NCI-H748 (cell line): ENCODE data around the gene SULF2.
"Not testable (repeated sequence)": the region's sequence is repeated elsewhere in the genome, so short reads cannot be mapped to it uniquely, and the experiment has no call there.

Experiments
- DNase-seq: peaks from one replicate; lab custom pipeline; 2025; ENCODE audit not compliant: unreplicated experiment; lab: John Stamatoyannopoulos, UW

Gene SULF2

GRCh38 chr20:47785311-47785853, at the start of gene SULF2:
TSS of gene SULF2 (minus strand) at chr20:47785481. CDS start at chr20:47757363, 28,118 bp downstream.
- DNase-seq: peak; percentile 46

- not testable (repeated sequence) for DNase-seq
Measured at GRCh38 chr20:47831675-47832074, 46.4 kb upstream of the SULF2 start.

DNA sequence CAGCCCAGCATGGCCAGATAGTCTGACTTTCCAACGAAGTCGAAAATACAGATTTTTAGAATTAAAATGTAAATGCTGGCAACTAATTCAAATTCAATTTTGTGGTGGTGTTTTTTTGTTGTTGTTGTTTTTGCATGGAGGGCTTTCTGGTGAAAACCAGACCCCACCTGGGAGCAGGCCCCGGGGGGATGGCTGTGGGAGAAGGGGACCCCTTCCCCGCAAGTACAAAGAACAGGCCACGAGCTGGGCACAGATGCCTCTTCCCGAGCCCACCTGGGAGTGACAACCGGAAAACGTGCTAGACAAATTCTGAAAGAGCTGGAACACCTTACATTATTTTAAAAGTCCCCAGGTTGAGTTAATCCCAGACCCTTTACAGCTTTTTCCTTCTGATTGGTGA, 41.4 kb upstream of the SULF2 start:
- not testable (repeated sequence) for DNase-seq

DNA sequence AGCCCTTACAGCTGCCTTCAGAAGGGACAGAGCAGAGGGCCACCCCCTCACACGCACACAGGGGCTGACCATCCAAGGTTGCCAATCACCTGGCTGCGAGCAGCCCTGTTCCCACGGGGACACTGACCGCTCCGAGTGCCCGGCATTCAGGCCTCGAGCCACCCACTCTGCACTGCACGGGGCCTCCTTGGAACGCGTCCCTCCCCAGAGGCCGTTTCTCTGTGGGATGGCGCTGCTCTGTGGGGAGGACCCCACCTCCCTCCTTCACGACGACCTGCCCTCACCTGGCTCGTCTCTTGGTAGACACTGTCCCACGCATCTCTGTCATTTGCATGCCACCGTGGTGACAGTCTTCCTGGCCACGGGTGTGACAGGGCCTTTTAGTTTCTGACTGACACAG, 40.7 kb upstream of the SULF2 start:
- not testable (repeated sequence) for DNase-seq

- peak; percentile 60 for DNase-seq
Measured at GRCh38 chr20:47825011-47825762, 39.9 kb upstream of the SULF2 start.

GRCh38 chr20:47823941-47824340, 38.7 kb upstream of the SULF2 start:
- DNase-seq: not testable (repeated sequence)

GRCh38 chr20:47821481-47822100, 36.3 kb upstream of the SULF2 start:
- DNase-seq: no peak

GRCh38 chr20:47818996-47819609, 33.8 kb upstream of the SULF2 start:
- DNase-seq: no peak

- no peak for DNase-seq
Measured at GRCh38 chr20:47818466-47818865, 33.2 kb upstream of the SULF2 start.

- DNase-seq: no peak
Measured at GRCh38 chr20:47818016-47818415, 32.7 kb upstream of the SULF2 start.

GRCh38 chr20:47817573-47817972, 32.3 kb upstream of the SULF2 start:
- no peak for DNase-seq

DNA sequence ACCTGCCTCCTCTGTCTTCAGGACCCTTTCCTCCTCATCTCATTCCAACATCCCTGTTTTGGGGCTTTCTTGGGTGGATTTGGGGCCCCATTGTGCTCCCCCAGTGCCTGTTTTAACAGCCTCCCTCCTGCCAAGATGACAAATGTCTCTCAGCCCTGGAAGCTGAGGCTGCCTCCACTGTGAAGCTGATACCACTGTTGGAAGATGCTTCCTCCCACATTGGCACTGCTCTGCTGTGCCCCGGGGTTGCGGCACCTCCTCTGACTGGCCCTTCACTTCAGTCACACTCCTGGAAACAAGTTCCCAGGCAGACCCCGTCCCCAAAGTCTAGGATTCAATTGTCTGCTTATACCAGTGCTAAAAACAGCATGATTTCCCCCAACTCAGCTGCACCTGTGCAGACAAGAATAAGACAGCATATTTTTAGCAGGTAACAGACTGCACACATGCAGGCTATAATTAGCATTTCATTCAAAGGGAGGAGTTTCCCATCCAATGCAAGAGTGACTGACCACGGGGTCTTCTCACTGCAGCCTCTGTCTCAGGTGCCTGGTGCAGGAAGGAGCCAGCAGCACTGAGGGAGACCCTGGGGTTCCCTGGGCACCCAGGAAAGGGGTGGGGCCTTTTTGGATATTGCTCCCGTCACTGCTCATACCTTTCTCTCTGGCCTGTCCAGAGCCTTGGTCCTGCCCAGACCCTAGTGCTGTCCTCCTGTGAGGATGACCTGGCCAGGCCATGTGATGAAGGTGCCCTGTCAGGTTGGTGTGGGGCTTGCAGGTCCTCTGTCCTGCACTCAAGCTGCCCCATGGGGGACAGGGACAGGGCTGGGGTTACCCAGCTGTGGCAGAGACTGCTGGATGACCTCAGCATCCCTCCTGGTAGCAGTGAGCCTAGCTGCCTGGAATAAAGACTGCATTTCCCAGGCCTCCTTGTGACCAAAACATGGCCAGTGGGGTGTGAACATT, 31.5 kb upstream of the SULF2 start:
- DNase-seq: no peak

DNA sequence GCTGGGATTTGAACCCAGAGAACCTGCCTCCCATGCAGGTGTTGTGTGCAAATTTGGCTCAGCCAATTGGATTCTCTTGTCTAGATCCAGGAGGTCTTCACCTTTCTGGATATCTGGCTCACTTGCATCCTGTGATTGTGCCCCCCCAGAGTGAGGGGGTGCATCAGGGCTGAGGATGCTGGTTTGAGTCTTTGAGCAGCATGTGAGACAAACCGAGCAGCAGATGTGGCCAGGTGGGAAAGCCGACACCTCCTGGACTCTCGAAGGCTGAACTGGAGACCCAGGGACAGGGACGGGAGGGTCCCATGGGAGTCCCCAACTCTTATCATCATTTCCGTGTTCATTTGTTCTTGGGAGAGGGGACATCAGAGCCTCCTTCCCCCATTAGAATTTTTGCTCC, 30.6 kb upstream of the SULF2 start:
- DNase-seq: no peak

GRCh38 chr20:47815416-47815806, 30.1 kb upstream of the SULF2 start:
- DNase-seq: no peak

DNA sequence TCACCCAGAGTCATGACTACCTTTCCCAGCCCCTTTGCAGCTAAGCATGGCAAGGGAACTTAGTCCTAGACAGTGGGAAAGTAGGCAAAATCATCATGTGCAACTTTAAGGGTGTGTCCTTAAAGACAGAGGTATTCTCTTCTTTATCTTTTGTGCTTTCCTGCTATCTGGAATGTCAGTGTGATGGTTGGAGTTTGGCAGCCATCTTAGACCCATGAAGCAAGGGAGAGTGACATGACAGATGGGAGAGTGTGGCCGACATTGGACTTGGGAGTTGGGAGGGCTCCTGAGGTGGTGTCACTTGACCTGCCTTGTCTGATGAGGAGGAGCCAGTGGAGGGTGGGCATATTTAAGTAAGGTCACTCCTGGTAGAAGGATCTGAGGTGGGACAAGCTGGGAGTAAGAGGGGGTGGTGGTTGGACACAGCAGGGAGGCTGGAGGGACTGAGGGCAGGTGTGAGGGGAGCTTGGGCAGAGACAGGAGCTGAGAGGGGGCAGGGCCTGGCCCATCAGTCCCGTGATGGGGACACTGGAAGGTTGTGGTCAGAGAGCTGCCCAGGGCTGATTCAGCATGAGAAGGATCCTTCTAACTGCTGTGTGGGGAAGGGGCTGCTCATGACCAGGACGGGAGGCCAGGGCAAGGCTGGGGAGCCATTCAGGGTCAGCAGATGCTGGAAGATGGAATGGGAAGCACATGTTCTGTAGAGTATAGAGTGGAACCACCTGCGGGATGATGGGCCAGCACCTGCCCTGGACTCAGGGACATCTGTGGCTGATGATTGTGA, 29.5 kb upstream of the SULF2 start:
- no peak for DNase-seq

- no peak for DNase-seq
Measured at GRCh38 chr20:47810721-47811347, 25.6 kb upstream of the SULF2 start.

GRCh38 chr20:47810116-47810677, 24.9 kb upstream of the SULF2 start:
- no peak for DNase-seq

GRCh38 chr20:47809161-47809960, 24.1 kb upstream of the SULF2 start:
- no peak for DNase-seq
